Esophagus muscularis mucosa (tissue), 3 donors: ENCODE data around the gene PARP1.

Source experiments
- POLR2A ChIP-seq: fragments of 450-650 bp; IDR thresholded peaks from one replicate; pipeline ENCODE4 v1.6.1; 2017; ENCODE audit warnings: antibody characterized with exemption, moderate library complexity, mild to moderate bottlenecking, low read depth
- TF ChIP-seq, protein P1 (sequence below), 3 experiments: fragments of 200-600 bp in 2 of 3; fragments of 450-650 bp in 1 of 3; sonication (generic) in 2 of 3; IDR thresholded peaks; one replicate each; pipeline ENCODE4 v1.5.1; 2017 to 2019; ENCODE audit warnings: antibody characterized with exemption in 3 of 3, mild to moderate bottlenecking in 2 of 3, moderate library complexity in 1 of 3

DNA sequence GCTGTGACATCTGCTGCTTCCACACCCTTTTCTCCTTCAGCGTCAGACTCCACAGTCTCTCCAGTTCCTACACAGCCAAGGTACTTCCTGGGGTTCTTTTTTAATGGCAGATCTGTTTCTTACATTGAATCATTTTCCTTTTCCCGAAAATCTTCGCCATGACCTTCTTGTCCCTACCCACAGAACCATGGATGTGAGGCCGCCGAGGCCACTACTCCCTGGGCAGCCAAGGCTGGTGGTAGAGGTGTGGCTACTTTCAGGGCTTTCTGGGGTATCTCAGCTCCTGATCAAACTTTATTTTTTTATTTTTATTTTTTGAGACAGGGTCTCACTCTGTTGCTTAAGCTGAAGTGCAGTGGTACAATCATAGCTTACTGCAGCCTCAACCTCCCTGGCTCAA is 89.4 kb downstream of the PARP1 start:
- TF ChIP-seq, protein P1, sequence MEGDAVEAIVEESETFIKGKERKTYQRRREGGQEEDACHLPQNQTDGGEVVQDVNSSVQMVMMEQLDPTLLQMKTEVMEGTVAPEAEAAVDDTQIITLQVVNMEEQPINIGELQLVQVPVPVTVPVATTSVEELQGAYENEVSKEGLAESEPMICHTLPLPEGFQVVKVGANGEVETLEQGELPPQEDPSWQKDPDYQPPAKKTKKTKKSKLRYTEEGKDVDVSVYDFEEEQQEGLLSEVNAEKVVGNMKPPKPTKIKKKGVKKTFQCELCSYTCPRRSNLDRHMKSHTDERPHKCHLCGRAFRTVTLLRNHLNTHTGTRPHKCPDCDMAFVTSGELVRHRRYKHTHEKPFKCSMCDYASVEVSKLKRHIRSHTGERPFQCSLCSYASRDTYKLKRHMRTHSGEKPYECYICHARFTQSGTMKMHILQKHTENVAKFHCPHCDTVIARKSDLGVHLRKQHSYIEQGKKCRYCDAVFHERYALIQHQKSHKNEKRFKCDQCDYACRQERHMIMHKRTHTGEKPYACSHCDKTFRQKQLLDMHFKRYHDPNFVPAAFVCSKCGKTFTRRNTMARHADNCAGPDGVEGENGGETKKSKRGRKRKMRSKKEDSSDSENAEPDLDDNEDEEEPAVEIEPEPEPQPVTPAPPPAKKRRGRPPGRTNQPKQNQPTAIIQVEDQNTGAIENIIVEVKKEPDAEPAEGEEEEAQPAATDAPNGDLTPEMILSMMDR (IDR thresholded peaks at IDR 0.05), result no peak
- TF ChIP-seq POLR2A, result no peak
